H9 (cell line): Measurements from ENCODE around the gene CCBE1. TPM values are rescaled to one million over a fixed set of nuclear protein-coding genes. Genes with fewer than 3 reads are reported as not detected.

Experiments used
- DNase-seq: peaks from one replicate; pipeline ENCODE4 v3.0.0-alpha.2; 2017
- H2AFZ ChIP-seq: one replicate; pipeline ENCODE4 v1.6.1; 2013; ENCODE audit warnings: mild to moderate bottlenecking, low read length, control low read depth, moderate library complexity
- H2AK5ac ChIP-seq: 2 replicates; pipeline ENCODE4 v1.6.1; 2013; ENCODE audit warnings: low read length, control low read depth, mixed read lengths; ENCODE audit not compliant: insufficient read length
- H2BK120ac ChIP-seq: one replicate; pipeline ENCODE4 v1.6.1; 2013; ENCODE audit warnings: low read depth, mild to moderate bottlenecking, low read length, control low read depth, inconsistent platforms; ENCODE audit not compliant: poor library complexity, severe bottlenecking
- H2BK12ac ChIP-seq: 2 replicates; pipeline ENCODE4 v1.6.1; 2013; ENCODE audit warnings: low read length, control low read depth, mixed read lengths, low read depth; ENCODE audit not compliant: insufficient read length
- H2BK15ac ChIP-seq: 2 replicates; pipeline ENCODE4 v1.6.1; 2013; ENCODE audit warnings: low read depth, low read length, control low read depth
- H2BK20ac ChIP-seq: one replicate; pipeline ENCODE4 v1.6.1; 2013; ENCODE audit warnings: low read depth, mild to moderate bottlenecking, low read length, control low read depth, inconsistent platforms; ENCODE audit not compliant: poor library complexity, severe bottlenecking
- H2BK5ac ChIP-seq: 2 replicates; pipeline ENCODE4 v1.6.1; 2013; ENCODE audit warnings: low read length, control low read depth, mixed read lengths; ENCODE audit not compliant: insufficient read length
- H3K14ac ChIP-seq: 2 replicates; pipeline ENCODE4 v1.6.1; 2013; ENCODE audit warnings: low read length, control low read depth; ENCODE audit not compliant: insufficient read depth
- H3K18ac ChIP-seq: 2 replicates; pipeline ENCODE4 v1.6.1; 2013; ENCODE audit warnings: low read depth, mild to moderate bottlenecking, mixed read lengths, low read length, control low read depth; ENCODE audit not compliant: insufficient read length
- H3K23ac ChIP-seq: 2 replicates; pipeline ENCODE4 v1.6.1; 2013; ENCODE audit warnings: low read length, control low read depth, mixed read lengths, low read depth; ENCODE audit not compliant: insufficient read length
- H3K23me2 ChIP-seq: 2 replicates; pipeline ENCODE4 v1.6.1; 2013; ENCODE audit warnings: low read depth, mild to moderate bottlenecking, mixed read lengths, low read length, control low read depth; ENCODE audit not compliant: insufficient read length, poor library complexity, severe bottlenecking
- H3K27ac ChIP-seq: 2 replicates; pipeline ENCODE4 v1.5.1; 2013; ENCODE audit warnings: low read length, control low read depth, mixed read lengths, low read depth; ENCODE audit not compliant: insufficient read length
- H3K27me3 ChIP-seq: 2 replicates; pipeline ENCODE4 v1.6.1; 2013; ENCODE audit warnings: low read length, control low read depth, inconsistent platforms; ENCODE audit not compliant: insufficient read depth
- H3K4ac ChIP-seq: 2 replicates; pipeline ENCODE4 v1.6.1; 2013; ENCODE audit warnings: low read depth, mild to moderate bottlenecking, control low read depth, inconsistent platforms, low read length, moderate library complexity
- H3K4me1 ChIP-seq: 2 replicates; pipeline ENCODE4 v1.6.1; 2013; ENCODE audit warnings: low read length, control low read depth, inconsistent platforms; ENCODE audit not compliant: insufficient read depth
- H3K4me2 ChIP-seq: 2 replicates; pipeline ENCODE4 v1.6.1; 2013; ENCODE audit warnings: low read length, control low read depth, mixed read lengths; ENCODE audit not compliant: insufficient read length, insufficient read depth
- H3K56ac ChIP-seq: 2 replicates; pipeline ENCODE4 v1.6.1; 2013; ENCODE audit warnings: low read depth, mild to moderate bottlenecking, mixed read lengths, low read length, control low read depth; ENCODE audit not compliant: insufficient read length
- H3K79me1 ChIP-seq: 2 replicates; pipeline ENCODE4 v1.6.1; 2013; ENCODE audit warnings: low read depth, mild to moderate bottlenecking, moderate library complexity, low read length, control low read depth, inconsistent platforms; ENCODE audit not compliant: insufficient read depth, poor library complexity, severe bottlenecking
- H3K79me2 ChIP-seq: 2 replicates; pipeline ENCODE4 v1.6.1; 2013; ENCODE audit warnings: low read length, control low read depth, inconsistent platforms; ENCODE audit not compliant: insufficient read depth
- H3K9ac ChIP-seq: 2 replicates; pipeline ENCODE4 v1.6.1; 2013; ENCODE audit warnings: low read length, control low read depth, mixed read lengths; ENCODE audit not compliant: insufficient read length; ENCODE audit errors: extremely low read depth
- H3K9me3 ChIP-seq: one replicate; pipeline ENCODE4 v1.6.1; 2013; ENCODE audit warnings: low read depth, low read length, inconsistent platforms; ENCODE audit not compliant: control insufficient read depth
- H3T11ph ChIP-seq: one replicate; pipeline ENCODE4 v1.6.1; 2013; ENCODE audit warnings: mild to moderate bottlenecking, low read length, control low read depth, inconsistent platforms
- H4K20me1 ChIP-seq: one replicate; pipeline ENCODE4 v1.6.1; 2013; ENCODE audit not compliant: control insufficient read depth, insufficient read length, insufficient read depth
- H4K5ac ChIP-seq: 2 replicates; pipeline ENCODE4 v1.6.1; 2013; ENCODE audit warnings: low read depth, mild to moderate bottlenecking, mixed read lengths, low read length, control low read depth; ENCODE audit not compliant: insufficient read length
- H4K8ac ChIP-seq: replicated peaks from 2 replicates; pipeline ENCODE4 v1.6.1; 2013; ENCODE audit warnings: low read length, control low read depth, mixed read lengths, low read depth; ENCODE audit not compliant: insufficient read length
- H4K91ac ChIP-seq: 2 replicates; pipeline ENCODE4 v1.6.1; 2013; ENCODE audit warnings: low read depth, mild to moderate bottlenecking, moderate library complexity, mixed read lengths, low read length, control low read depth; ENCODE audit not compliant: insufficient read length
- H3K27ac Mint-ChIP-seq, 3 experiments: 2 replicates in 2 of 3; 3 replicates in 1 of 3; pipeline ENCODE4 v1.8.0; 2020 to 2021; ENCODE audit warnings: mixed read lengths in 3 of 3, mild to moderate bottlenecking in 1 of 3, moderate library complexity in 1 of 3
- H3K27me3 Mint-ChIP-seq: 2 replicates; pipeline ENCODE4 v1.8.0; 2021; ENCODE audit warnings: low read depth, mild to moderate bottlenecking, moderate library complexity, mixed read lengths
- H3K36me3 Mint-ChIP-seq, 3 experiments: 2 replicates in 2 of 3; 3 replicates in 1 of 3; pipeline ENCODE4 v1.8.0; 2020 to 2021; ENCODE audit warnings: low read depth in 3 of 3, mixed read lengths in 3 of 3; ENCODE audit not compliant: insufficient read depth in 1 of 3
- H3K4me1 Mint-ChIP-seq, 2 experiments: 2 replicates each; pipeline ENCODE4 v1.8.0; 2020; ENCODE audit warnings: mixed read lengths in 2 of 2
- H3K4me3 Mint-ChIP-seq, 2 experiments: 2 replicates in 1 of 2; 3 replicates in 1 of 2; pipeline ENCODE4 v1.8.0; 2020 to 2021; ENCODE audit warnings: mild to moderate bottlenecking in 2 of 2, mixed read lengths in 2 of 2, moderate library complexity in 1 of 2
- H3K9me3 Mint-ChIP-seq, 2 experiments: 2 replicates in 1 of 2; 3 replicates in 1 of 2; pipeline ENCODE4 v1.8.0; 2020; ENCODE audit warnings: mild to moderate bottlenecking in 2 of 2, mixed read lengths in 2 of 2, moderate library complexity in 1 of 2
- CTCF ChIP-seq: fragments of 200-600 bp; sonication (generic); conservative IDR thresholded peaks from 3 replicates; pipeline ENCODE4 v1.8.0; 2021; ENCODE audit warnings: antibody characterized with exemption, mild to moderate bottlenecking
- WGBS: extraction: QIAGEN DNeasy Blood & Tissue Kit; methylation state at CpG from one replicate; pipeline ENCODE4 v1.1.7; 2013; ENCODE audit warnings: missing lambda C conversion rate, low lambda C conversion rate, mixed read lengths; ENCODE audit not compliant: insufficient read length; ENCODE audit errors: extremely low coverage; 5-methylcytosine and 5-hydroxymethylcytosine counted together
- total RNA-seq: library from RNA; stranded (reverse); gene quantifications from 2 replicates; pipeline ENCODE4 v1.2.1, GENCODE V29; 2021

CCBE1 gene
- total RNA-seq, 1 experiment from 2014 or later, result 0.39 TPM

GRCh38 chr18:59629894-59630293, 67.3 kb downstream of the CCBE1 start:
- H3K4me3 Mint-ChIP-seq, result no peak overlapping the region

More at GRCh38 chr18:59629894-59630293, 67.3 kb downstream of the CCBE1 start:
- no peak overlapping the region for H2BK12ac ChIP-seq
- H3K27ac ChIP-seq, result no peak overlapping the region
- TF ChIP-seq CTCF, result no peak
- no peak overlapping the region for H3K4ac ChIP-seq
- H2AK5ac ChIP-seq, result no peak overlapping the region
- no peak overlapping the region for H3K4me2 ChIP-seq
- H3T11ph ChIP-seq, result no peak overlapping the region
- H3K23me2 ChIP-seq, result no peaks in the 10 kb centered on the region
- no peaks in the 10 kb centered on the region for H3K27me3 ChIP-seq
- H4K5ac ChIP-seq, result no peak overlapping the region
- no peak for DNase-seq
- H2BK15ac ChIP-seq, result no peak overlapping the region
- no peak overlapping the region for H2BK120ac ChIP-seq
- H2AFZ ChIP-seq, result no peak overlapping the region
- H4K91ac ChIP-seq, result no peak overlapping the region
- H2BK5ac ChIP-seq, result no peak overlapping the region
- 0 out of 2 replicates have a peak, but pooled peaks cover 5% of the 10 kb centered on the region for H3K4me1 ChIP-seq
- H3K18ac ChIP-seq, result no peak overlapping the region
- no peak overlapping the region for H3K9ac ChIP-seq
- Mint-ChIP-seq H3K9me3 (no peaks in the 10 kb centered on the region), H3K4me1 (peaks cover 8 to 17% of the 10 kb centered on the region in 2 experiments), H3K27ac (no peak overlapping the region), H3K27me3 (peaks cover 7% of the 10 kb centered on the region; the same call in 1 of the 2 replicates), H3K36me3 (no peaks in the 10 kb centered on the region)
- H3K9me3 ChIP-seq, result no peaks in the 10 kb centered on the region
- no peak overlapping the region for H4K8ac ChIP-seq
- no peaks in the 10 kb centered on the region for H3K79me2 ChIP-seq
- no peak overlapping the region for H3K56ac ChIP-seq
- WGBS, result no CpG with 5 or more reads among the region's 6 CpGs
- H2BK20ac ChIP-seq, result no peak overlapping the region
- H3K79me1 ChIP-seq, result no peaks in the 10 kb centered on the region
- H4K20me1 ChIP-seq, result no peaks in the 10 kb centered on the region
- no peak overlapping the region for H3K23ac ChIP-seq
- no peak overlapping the region for H3K14ac ChIP-seq
